Thoracic aorta (tissue), 2 donors: ENCODE results near the gene MESP2. TPM values are rescaled to one million over a fixed set of nuclear protein-coding genes. Genes with fewer than 3 reads are reported as not detected.

Experiments used
- ATAC-seq: fragments of 150-250 bp; one replicate; pipeline ENCODE4 v1.8.0; 2017; ENCODE audit warnings: low read depth; ENCODE audit not compliant: insufficient number of reproducible peaks, low FRiP score
- DNase-seq: peaks from one replicate; pipeline ENCODE4 v3.0.0-alpha.2; 2020; ENCODE audit warnings: low spot score
- H3K27ac ChIP-seq, 2 donors: fragments of 200-600 bp; sonication (generic); 1 replicate in 1 of 2; 2 replicates in 1 of 2; pipeline ENCODE4 v1.5.1; 2016; ENCODE audit warnings: mild to moderate bottlenecking in 2 of 2, moderate library complexity in 2 of 2
- H3K27me3 ChIP-seq: fragments of 200-600 bp; sonication (generic); replicated peaks from 2 replicates; pipeline ENCODE4 v1.6.0; 2016; ENCODE audit warnings: mild to moderate bottlenecking; ENCODE audit not compliant: insufficient read depth
- H3K36me3 ChIP-seq: fragments of 200-600 bp; sonication (generic); one replicate; pipeline ENCODE4 v1.5.1; 2016
- H3K4me1 ChIP-seq, 2 donors: fragments of 200-600 bp; sonication (generic); 1 replicate in 1 of 2; 2 replicates in 1 of 2; pipeline versions ENCODE4 v1.5.1 to v1.6.0; 2016; ENCODE audit warnings: low read depth in 2 of 2, mild to moderate bottlenecking in 1 of 2; ENCODE audit not compliant: control insufficient read depth in 1 of 2
- H3K4me3 ChIP-seq: fragments of 200-600 bp; sonication (generic); 2 replicates; pipeline ENCODE4 v1.5.1; 2016; ENCODE audit warnings: mild to moderate bottlenecking
- H3K9me3 ChIP-seq: fragments of 200-600 bp; sonication (generic); 2 replicates; pipeline ENCODE4 v1.5.1; 2016
- CTCF ChIP-seq: fragments of 200-600 bp; sonication (generic); IDR thresholded peaks from one replicate; pipeline ENCODE4 v1.5.1; 2019; ENCODE audit warnings: antibody characterized with exemption
- total RNA-seq, 2 donors: library from RNA; depleted of rRNA; stranded (reverse); fragments of >200 nt; gene quantifications; one replicate each; pipeline versions ENCODE4 v1.1.0 to v1.2.3, GENCODE V29; 2016

The MESP2 gene, protein sequence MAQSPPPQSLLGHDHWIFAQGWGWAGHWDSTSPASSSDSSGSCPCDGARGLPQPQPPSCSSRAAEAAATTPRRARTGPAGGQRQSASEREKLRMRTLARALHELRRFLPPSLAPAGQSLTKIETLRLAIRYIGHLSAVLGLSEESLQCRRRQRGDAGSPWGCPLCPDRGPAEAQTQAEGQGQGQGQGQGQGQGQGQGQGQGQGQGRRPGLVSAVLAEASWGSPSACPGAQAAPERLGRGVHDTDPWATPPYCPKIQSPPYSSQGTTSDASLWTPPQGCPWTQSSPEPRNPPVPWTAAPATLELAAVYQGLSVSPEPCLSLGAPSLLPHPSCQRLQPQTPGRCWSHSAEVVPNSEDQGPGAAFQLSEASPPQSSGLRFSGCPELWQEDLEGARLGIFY
- 1 to 10 TPM in 1 of 2 donors, not detected in 1; 1.8 TPM for total RNA-seq

GRCh38 chr15:89776274-89777072, at the start of gene MESP2:
MESP2 (plus strand) TSS chr15:89776332; CDS start chr15:89776358, 26 bp downstream.
- Histone ChIP-seq H3K36me3 (no peaks in the 10 kb centered on the region), H3K27me3 (no peaks in the 10 kb centered on the region), H3K9me3 (no peaks in the 10 kb centered on the region), H3K4me3 (peak within 1 kb of the TSS; percentile 76), H3K27ac (no peak within 1 kb of the TSS), H3K4me1 (peaks cover 4 to 7% of the 10 kb centered on the region in 2 donors)
- peak; percentile 23 for DNase-seq
- ATAC-seq, result peak; percentile 73
- TF ChIP-seq CTCF, result peak; percentile 60

GRCh38 chr15:89728254-89728653, 47.9 kb upstream of the MESP2 start:
- no peaks in the 10 kb centered on the region for H3K9me3 ChIP-seq
- no peaks in the 10 kb centered on the region for H3K27me3 ChIP-seq
- no peak for TF ChIP-seq CTCF
- DNase-seq (no peak), ATAC-seq (no peak)
- H3K36me3 ChIP-seq, result no peaks in the 10 kb centered on the region
- no peaks in the 10 kb centered on the region for H3K4me1 ChIP-seq
- H3K4me3 ChIP-seq, result no peak overlapping the region
- no peak overlapping the region for H3K27ac ChIP-seq

- no peak for DNase-seq
Observed at GRCh38 chr15:89731275-89731674, 44.9 kb upstream of the MESP2 start.

GRCh38 chr15:89732451-89733172, 43.5 kb upstream of the MESP2 start:
- no peaks in the 10 kb centered on the region for H3K9me3 ChIP-seq
- H3K27ac ChIP-seq, result no peak overlapping the region
- H3K27me3 ChIP-seq, result no peaks in the 10 kb centered on the region
- ATAC-seq (no peak), DNase-seq (no peak)
- TF ChIP-seq CTCF, result no peak
- no peak overlapping the region for H3K4me3 ChIP-seq
- H3K4me1 ChIP-seq, result no peaks in the 10 kb centered on the region
- no peaks in the 10 kb centered on the region for H3K36me3 ChIP-seq

More at GRCh38 chr15:89731275-89731674, 44.9 kb upstream of the MESP2 start:
- Histone ChIP-seq H3K27ac (no peak overlapping the region), H3K27me3 (no peaks in the 10 kb centered on the region), H3K36me3 (no peaks in the 10 kb centered on the region), H3K4me1 (no peaks in the 10 kb centered on the region), H3K4me3 (no peak overlapping the region), H3K9me3 (no peaks in the 10 kb centered on the region)
- TF ChIP-seq CTCF, result no peak
- ATAC-seq, result no peak
